ENCODE results near the gene GYPC.

The GYPC gene

DNA sequence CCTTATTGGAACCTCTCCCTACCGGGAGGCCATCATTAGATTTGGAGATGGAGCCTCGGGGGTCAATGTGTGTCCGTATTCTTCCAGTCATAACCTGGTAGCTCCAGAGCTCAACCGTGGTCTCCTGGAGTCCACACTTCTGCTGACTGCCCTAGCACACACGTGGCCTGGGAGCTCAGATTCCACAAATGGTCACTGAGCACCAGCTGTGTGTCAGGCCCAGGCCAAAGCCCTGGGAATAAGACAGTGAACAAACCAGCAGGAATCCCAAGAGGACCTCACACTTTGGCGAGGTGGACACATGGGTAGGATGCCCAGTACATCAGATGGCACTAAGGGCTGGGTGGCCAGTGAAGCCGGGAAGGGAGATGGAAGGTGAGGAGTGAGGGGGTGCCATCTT, 15.5 kb downstream of the GYPC start:
- H3F3A ChIP-seq (ENCODE audit: low read depth): no peaks in the 10 kb centered on the region
- no peak overlapping the region for H3K9ac ChIP-seq (ENCODE audit: low read depth, low read length, poor library complexity, severe bottlenecking)
- peaks cover 34% of the 10 kb centered on the region for H4K20me1 ChIP-seq (ENCODE audit: insufficient read depth, low read length, poor library complexity, severe bottlenecking)
- H3K9me3 ChIP-seq (ENCODE audit: insufficient read depth, low read depth, low read length): peaks cover 18% of the 10 kb centered on the region; the same call in 1 of the 2 replicates
- no peak overlapping the region for H3K4me2 ChIP-seq (ENCODE audit: low read depth, low read length, poor library complexity, severe bottlenecking)
- no peaks in the 10 kb centered on the region for H3K27me3 ChIP-seq (ENCODE audit: insufficient read depth, low read length, poor library complexity, severe bottlenecking)
- no peak overlapping the region for H3K4me3 ChIP-seq (ENCODE audit: low read length, poor library complexity, severe bottlenecking)
- no peaks in the 10 kb centered on the region for H3K4me1 ChIP-seq (ENCODE audit: insufficient read depth, low read length, poor library complexity, severe bottlenecking)
- H3K36me3 ChIP-seq (ENCODE audit: insufficient read depth, low read length): peaks cover 41% of the 10 kb centered on the region
- no peak overlapping the region for H2AFZ ChIP-seq (ENCODE audit: low read length)
- peaks cover 96% of the 10 kb centered on the region for H3K79me2 ChIP-seq (ENCODE audit: insufficient read depth, low read length)
- TF ChIP-seq, protein P1, sequence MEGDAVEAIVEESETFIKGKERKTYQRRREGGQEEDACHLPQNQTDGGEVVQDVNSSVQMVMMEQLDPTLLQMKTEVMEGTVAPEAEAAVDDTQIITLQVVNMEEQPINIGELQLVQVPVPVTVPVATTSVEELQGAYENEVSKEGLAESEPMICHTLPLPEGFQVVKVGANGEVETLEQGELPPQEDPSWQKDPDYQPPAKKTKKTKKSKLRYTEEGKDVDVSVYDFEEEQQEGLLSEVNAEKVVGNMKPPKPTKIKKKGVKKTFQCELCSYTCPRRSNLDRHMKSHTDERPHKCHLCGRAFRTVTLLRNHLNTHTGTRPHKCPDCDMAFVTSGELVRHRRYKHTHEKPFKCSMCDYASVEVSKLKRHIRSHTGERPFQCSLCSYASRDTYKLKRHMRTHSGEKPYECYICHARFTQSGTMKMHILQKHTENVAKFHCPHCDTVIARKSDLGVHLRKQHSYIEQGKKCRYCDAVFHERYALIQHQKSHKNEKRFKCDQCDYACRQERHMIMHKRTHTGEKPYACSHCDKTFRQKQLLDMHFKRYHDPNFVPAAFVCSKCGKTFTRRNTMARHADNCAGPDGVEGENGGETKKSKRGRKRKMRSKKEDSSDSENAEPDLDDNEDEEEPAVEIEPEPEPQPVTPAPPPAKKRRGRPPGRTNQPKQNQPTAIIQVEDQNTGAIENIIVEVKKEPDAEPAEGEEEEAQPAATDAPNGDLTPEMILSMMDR (conservative IDR thresholded peaks at IDR 0.05; ENCODE audit: low read length): no peak
- TF ChIP-seq EZH2phosphoT487 (IDR thresholded peaks at IDR 0.05; ENCODE audit: borderline replicate concordance): no peak
- H3K9me2 ChIP-seq (replicated peaks; ENCODE audit: low read depth, low read length): no peaks in the 10 kb centered on the region

DNA sequence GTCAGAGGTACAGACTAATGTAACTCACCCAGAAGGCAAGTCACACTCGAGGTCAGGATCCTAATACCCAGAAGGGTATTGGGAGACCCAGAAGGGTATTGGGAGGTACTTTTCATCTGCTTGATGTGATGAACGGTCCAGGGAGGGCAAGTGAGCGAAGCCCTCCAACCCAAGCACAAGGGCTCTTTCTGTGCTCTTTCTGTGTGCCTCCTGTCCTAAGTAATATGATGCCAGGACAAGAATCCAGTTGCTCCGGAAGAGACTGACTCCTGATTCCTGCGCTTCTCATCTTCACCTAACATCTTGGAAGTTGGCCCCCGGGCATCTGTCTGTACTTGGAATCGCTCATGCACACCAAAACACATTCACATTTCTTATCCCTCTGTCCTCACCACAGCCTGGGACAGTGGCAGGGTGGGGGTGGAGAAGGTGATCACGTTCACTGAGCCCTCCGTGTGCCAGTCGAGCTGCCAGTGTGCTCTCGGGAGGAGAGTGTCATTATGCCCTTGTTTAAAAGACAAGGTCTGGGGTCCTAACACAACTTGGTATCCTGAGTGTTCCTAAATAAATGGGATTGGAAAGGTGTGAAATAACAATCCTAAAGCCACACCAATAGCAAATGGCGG, 17.1 kb downstream of the GYPC start:
- Histone ChIP-seq H3K9ac (ENCODE audit: low read depth, low read length, poor library complexity, severe bottlenecking) (no peak overlapping the region), H3K79me2 (ENCODE audit: insufficient read depth, low read length) (peaks cover 94% of the 10 kb centered on the region), H3K4me1 (ENCODE audit: insufficient read depth, low read length, poor library complexity, severe bottlenecking) (no peaks in the 10 kb centered on the region), H3F3A (ENCODE audit: low read depth) (no peaks in the 10 kb centered on the region), H2AFZ (ENCODE audit: low read length) (no peak overlapping the region), H3K4me3 (ENCODE audit: low read length, poor library complexity, severe bottlenecking) (no peak overlapping the region), H3K9me2 (replicated peaks; ENCODE audit: low read depth, low read length) (no peaks in the 10 kb centered on the region), H4K20me1 (ENCODE audit: insufficient read depth, low read length, poor library complexity, severe bottlenecking) (peaks cover 23% of the 10 kb centered on the region), H3K4me2 (ENCODE audit: low read depth, low read length, poor library complexity, severe bottlenecking) (no peak overlapping the region), H3K27me3 (ENCODE audit: insufficient read depth, low read length, poor library complexity, severe bottlenecking) (no peaks in the 10 kb centered on the region), H3K36me3 (ENCODE audit: insufficient read depth, low read length) (peaks cover 42% of the 10 kb centered on the region), H3K9me3 (ENCODE audit: insufficient read depth, low read depth, low read length) (peaks cover 20% of the 10 kb centered on the region; the same call in 1 of the 2 replicates)
- TF ChIP-seq, protein P1 (conservative IDR thresholded peaks at IDR 0.05; ENCODE audit: low read length): no peak
- TF ChIP-seq EZH2phosphoT487 (IDR thresholded peaks at IDR 0.05; ENCODE audit: borderline replicate concordance): no peak

DNA sequence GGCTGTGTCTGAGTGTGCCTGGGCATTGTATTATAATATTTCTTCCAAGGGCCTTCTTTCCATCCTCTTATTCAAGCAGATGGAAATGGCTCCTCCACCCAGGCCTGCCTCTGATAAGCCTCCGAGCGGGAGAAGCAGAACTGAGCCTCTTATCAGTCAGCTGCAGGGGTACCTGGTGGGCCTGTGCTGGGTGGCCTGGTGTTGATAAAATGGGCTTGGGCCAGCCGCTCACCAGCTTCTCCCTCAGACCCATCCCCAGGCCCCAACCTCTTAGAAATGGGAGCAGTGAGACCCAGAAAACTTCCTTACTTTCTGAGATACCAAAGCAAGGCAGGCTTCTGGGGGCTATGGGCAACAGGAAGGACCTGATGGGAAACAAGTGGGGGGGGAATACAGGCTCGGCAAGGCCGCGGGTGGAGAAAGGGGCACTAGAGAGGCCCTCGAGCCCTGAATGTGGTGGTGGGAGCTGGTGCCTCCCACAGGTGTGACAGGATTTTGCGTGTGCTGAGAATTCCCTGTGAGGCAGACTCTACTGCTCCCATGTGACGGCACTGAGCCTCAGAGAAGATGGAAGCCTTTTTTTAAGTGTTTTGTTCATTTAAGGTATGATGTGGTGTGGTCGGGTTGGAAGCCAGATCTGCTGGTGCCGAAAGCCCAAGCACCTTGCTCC, 18.3 kb downstream of the GYPC start:
- H3K79me2 ChIP-seq (ENCODE audit: insufficient read depth, low read length): peaks cover 93% of the 10 kb centered on the region
- H3K9me3 ChIP-seq (ENCODE audit: insufficient read depth, low read depth, low read length): peaks cover 20% of the 10 kb centered on the region; the same call in 1 of the 2 replicates
- H3K27me3 ChIP-seq (ENCODE audit: insufficient read depth, low read length, poor library complexity, severe bottlenecking): no peaks in the 10 kb centered on the region
- H3K9ac ChIP-seq (ENCODE audit: low read depth, low read length, poor library complexity, severe bottlenecking): no peak overlapping the region
- peaks cover 15% of the 10 kb centered on the region for H4K20me1 ChIP-seq (ENCODE audit: insufficient read depth, low read length, poor library complexity, severe bottlenecking)
- H3K36me3 ChIP-seq (ENCODE audit: insufficient read depth, low read length): peaks cover 49% of the 10 kb centered on the region
- no peak overlapping the region for H2AFZ ChIP-seq (ENCODE audit: low read length)
- no peaks in the 10 kb centered on the region for H3K9me2 ChIP-seq (replicated peaks; ENCODE audit: low read depth, low read length)
- H3K4me3 ChIP-seq (ENCODE audit: low read length, poor library complexity, severe bottlenecking): no peak overlapping the region
- no peak overlapping the region for H3K4me2 ChIP-seq (ENCODE audit: low read depth, low read length, poor library complexity, severe bottlenecking)
- no peaks in the 10 kb centered on the region for H3F3A ChIP-seq (ENCODE audit: low read depth)
- TF ChIP-seq, protein P1 (conservative IDR thresholded peaks at IDR 0.05; ENCODE audit: low read length): no peak
- no peak for TF ChIP-seq EZH2phosphoT487 (IDR thresholded peaks at IDR 0.05; ENCODE audit: borderline replicate concordance)
- no peaks in the 10 kb centered on the region for H3K4me1 ChIP-seq (ENCODE audit: insufficient read depth, low read length, poor library complexity, severe bottlenecking)
